Stimulated activated CD4-positive, alpha-beta T cell treated with anti-CD3 and anti-CD28 coated beads, Interleukin-12 subunit alpha, Interleukin-12 subunit beta, amount 100 ng/mL, for 48 hours (primary cell): ENCODE data around the gene NELFA.
"Not testable (repeated sequence)": the region's sequence is repeated elsewhere in the genome, so short reads cannot be mapped to it uniquely, and the experiment has no call there.

Experiments
- DNase-seq, 3 donors: peaks; one replicate each; pipeline ENCODE4 v3.0.0-alpha.2; 2020; ENCODE audit warnings: low read depth in 2 of 3, low spot score in 1 of 3

The NELFA gene

DNA sequence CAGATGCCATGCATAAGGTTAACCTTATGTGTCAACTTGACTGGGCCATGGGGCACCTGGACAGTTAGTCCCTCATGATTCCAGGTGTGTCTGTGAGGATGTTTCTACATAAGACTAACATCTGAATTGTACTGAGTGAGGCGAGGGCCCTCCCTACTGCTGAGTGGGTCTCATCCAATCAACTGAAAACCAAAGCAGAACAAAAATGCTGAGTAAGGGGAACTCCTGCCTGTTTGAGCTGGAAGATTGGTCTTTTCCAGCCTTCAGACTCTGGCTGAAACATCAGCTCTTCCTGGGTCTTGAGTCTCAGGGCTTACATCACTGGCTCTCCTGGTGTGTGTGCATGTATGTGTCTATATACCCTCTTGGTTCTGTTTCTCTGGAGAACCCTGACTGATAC lies 13.8 kb downstream of the NELFA start:
- DNase-seq = no peak

DNA sequence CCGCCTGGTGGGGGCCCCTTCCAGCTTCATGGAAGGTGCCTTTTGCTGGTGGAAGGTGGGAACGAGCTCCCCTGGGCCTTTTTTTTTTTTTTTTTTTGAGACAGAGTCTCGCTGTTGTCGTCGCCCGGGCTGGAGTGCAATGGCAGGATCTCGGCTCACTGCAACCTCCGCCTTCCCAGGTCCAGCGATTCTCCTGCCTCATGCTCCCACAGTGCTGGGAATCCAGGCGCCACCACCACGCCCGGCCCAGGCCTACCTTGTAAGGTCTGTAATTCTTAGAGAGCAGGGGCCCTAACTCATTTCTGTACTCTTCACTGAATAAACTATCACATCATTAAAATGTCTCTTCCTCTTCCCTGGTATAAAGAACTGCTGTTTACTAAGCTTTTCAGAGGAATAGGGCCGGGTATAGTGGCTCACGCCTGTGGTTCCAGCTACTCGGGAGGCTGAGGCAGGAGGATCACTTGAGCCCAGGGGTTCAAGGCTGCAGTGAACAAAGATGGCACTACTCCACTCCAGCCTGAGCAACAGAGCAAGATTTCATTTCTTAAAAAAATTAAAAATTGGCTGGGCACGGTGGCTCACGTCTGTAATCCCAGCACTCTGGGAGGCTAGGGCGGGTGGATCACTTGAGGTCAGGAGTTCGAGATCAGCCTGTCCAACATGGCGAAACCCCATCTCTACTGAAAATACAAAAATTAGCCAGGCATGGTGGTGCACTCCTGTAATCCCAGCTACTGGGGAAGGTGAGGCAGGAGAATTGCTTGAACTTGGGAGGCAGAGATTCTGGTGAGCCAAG lies 14.9 kb downstream of the NELFA start:
- DNase-seq = not testable (repeated sequence)

DNA sequence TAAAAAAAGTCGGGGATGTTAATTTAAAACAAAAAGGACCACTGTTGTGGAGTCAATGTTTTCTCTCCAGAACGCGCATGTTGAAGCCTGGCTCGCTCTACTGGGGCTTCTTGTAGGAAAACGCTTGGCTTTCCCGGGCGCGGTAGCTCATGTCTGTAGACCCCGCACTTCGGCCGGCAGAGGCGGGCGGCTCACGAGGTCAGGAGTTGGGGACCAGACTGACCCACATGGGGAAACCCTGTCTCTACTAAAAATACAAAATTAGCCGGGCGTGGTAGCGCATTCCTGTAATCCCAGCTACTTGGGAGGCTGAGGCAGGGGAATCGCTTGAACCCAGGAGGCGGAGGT lies 15.6 kb downstream of the NELFA start:
- no peak for DNase-seq

DNA sequence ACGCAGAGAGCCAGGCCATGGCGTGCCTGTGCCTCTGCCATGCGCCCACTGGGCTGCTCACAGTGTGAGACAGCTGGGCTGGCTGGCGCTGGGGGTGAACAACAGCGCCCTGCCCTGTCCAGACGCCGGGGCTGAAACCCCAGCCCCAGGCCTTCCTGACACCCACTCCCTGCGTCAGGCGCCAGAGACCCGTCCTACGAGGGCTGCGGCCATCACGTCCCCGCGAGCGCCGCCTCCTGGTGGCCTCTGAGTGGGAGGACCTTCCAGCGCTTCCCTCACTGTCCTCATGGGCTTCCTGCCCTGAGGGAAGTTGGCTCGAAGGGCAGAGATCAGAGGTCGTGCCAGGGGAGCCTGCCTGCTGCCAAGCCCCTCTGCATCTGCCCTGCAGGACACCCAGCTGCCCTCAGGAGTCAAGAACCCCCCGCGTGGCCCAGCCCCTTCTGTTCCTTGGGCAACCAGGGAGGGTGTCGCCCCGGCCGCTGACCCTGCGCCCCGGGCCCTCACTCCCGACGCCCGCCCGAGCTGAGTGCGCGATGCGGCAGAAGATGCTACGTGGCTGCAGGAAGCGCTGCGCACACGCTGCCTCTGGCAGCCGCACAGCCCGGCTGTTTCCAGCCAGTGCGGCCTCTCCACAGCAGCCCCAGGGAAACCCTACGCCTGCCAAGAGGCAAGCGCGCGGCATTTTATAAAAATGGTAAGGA lies 16.2 kb downstream of the NELFA start:
- no peak for DNase-seq

DNA sequence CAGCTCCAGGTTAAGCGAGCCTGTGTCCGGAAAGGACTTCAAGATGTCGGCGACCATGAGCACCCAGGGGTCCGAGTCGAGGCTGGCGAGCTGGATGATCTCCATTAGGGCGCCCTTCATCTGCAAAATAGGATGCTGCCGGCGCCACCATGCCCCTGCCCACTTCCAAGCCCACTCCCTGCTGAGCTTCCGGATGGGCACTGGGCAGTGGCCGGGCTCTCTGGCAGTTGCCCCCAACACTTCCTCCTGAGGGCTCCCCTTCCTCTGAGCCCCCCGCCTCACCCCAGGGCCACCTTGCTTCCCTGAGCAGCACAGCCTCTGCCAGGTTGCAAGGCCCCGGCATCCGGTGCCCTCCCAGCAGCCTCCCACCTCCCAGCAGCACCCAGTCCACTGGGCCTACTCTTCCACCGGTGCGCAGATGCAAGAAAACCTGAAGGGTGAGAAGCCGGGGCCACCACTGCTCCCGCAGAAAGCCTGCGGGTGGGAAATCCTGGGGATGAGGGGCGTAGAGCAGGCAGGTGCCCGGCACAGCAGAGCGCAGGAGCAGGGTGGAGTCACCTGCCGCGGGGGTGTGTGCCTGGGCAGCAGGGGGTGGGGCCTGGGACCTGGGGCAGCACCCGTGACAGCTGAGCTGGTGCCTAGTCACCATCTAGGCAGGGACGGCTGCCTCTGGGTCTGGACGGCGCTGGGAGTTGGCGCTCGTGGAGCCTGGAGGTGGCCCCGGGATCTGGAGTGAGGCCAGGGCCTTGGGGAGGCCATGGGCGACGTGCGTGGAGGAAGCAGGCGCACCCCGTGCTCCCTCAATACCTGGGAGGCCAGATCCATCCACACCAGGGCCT lies 17.0 kb downstream of the NELFA start:
- DNase-seq = no peak

DNA sequence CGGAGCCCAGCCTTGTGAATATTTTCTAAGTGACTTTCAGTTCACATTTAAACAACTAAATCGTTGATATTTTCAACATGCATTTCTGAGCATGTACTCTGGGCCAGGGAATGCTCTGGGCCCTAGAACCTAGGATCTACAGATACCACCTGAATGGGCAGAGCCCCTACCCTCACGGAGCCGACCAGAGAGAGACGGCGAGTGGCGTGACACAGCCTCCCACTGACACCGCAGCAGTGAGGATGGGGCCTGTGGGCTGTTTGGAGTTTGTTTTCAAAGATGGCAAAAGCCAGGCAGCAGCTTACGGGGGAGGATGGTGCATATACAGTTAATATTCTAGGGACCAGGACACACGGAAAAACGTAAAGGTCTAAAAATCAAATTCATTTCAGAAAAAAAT lies 17.7 kb downstream of the NELFA start:
- no peak for DNase-seq

DNA sequence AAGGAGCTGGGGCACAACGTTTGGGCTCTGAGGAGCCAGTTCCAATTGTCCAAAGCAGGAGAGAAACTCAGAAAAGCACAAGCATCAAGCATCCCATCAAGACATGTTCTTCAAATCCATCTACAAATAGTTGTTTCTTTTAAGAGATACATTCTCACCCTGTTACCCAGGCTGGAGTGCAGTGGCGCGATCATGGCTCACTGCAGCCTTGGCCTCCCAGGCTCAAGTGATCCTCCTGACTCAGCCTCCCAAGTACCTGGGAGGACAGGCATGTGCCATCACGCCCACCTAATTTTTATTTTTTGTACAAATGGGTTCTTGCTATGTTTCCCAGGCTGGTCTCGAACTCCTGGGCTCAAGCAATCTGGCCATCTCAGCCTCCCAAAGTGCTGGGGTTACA lies 18.1 kb downstream of the NELFA start:
- no peak for DNase-seq

DNA sequence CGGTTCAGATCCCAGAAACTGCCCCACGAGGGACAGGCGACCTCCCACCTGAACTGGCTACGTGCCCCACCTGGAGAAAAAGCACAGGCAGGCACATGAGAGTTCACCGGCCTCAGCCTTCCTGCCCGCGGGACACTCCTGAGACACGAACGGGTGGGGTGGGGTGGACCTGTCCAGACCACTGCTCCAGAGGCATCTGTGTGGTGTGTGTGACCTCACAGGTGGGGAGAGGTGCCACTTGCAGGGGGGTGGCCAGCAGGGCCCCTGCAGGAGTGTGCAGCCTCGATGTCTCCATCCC lies 18.5 kb downstream of the NELFA start:
- DNase-seq = no peak

DNA sequence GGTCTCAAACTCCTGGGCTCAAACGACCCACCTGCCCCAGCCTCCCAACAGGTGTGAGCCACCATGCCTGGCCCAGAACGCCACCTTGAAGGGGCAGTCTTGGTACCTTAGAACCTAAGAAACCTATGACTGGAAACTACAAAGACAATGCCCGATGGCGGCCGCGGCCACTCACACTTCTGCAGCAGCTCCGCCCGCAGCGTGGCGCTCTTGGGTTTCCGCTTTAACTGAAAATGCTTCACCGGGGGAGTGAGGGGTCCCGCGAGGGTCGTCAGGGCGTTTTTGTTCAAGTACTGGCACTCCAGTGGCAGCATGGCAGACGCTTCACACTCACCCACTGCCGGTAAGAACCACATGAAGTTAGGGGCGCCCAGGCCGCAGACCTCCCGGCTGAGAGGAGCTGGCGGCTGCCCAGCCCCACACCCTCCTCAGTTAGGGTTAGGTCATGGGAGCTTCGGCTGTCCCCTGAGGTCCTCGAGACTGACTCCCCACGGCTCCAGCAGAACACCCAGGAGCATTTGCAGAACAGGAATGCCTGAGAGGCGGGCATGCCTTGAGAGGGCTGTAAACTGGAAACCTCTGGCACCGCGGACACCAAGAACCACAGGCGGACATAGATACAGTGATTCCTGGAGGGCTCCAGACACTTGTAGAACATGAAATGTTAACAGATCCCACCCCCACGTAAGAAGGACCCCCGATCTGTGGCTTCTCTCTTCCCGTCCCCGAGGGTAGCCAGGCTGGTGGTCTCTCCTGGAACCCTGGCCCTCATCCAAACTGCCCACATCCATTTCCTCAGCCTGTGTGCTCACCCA lies 19.0 kb downstream of the NELFA start:
- no peak for DNase-seq

DNA sequence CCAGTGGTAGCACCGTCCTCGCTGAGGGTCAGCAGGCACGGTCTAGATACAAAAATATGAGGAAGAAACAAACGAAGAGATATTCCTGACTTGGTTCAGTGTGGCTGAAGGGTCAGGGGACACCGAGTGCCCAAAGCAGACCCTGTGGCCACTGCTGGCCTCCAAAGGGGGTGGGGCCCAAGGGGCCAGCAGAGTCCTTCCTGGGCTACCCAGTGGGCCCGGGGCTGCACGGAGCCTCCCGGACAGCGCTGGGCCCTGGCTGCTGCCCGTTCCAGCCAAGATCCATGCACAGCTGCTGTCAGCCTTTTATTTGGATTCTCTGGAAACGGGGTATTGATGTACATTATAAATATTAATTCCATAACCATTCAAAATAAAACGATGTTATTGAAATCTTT lies 20.4 kb downstream of the NELFA start:
- no peak for DNase-seq

DNA sequence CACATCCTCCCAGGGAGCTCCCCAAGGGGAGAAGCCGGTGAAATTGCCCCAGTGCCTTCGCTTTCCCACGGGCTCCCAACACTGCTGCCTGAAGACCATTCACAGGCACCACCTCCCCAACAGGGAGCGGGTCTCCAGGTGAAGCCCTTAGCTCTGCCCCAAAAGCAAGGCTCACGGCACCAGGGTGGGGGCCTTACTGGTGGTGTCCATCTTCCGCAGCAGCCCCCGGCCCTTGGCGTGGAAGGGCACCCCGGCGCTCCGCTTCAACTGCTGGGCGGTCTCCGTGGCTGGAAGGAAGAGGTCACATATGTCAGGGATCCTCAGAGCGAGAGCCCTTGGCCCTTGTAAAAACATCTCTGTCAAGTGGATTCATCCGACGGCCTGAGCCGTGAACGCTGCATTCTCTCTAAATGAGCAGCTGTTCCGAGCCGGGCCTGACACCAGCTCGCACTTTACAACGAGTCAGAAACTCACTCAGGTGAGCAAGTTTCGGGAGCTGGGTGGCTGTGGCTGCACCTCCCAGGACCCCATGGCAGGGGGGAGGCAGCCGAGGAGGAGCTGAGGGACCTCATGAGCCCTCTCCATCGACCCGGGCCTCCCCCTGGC lies 20.9 kb downstream of the NELFA start:
- DNase-seq = no peak

DNA sequence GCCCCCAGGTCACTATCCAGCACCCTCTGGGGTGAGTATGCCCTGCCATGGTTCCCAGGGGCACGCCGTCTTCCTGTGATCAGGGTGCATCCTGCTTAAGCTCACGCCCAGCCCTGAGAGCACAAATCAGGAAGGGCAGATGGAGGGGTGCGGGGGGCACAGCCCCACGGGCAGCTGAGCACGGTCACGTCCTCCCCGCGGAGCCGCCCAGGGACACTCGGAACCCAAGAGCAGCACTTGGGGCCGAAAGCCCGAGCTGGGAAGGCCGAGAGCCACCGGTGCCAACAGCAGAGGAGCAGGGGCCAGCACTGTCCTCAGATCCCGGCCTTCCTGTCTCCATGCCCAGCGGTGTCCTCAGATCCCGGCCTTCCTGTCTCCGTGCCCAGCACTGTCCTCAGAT lies 21.5 kb downstream of the NELFA start:
- DNase-seq = no peak

DNA sequence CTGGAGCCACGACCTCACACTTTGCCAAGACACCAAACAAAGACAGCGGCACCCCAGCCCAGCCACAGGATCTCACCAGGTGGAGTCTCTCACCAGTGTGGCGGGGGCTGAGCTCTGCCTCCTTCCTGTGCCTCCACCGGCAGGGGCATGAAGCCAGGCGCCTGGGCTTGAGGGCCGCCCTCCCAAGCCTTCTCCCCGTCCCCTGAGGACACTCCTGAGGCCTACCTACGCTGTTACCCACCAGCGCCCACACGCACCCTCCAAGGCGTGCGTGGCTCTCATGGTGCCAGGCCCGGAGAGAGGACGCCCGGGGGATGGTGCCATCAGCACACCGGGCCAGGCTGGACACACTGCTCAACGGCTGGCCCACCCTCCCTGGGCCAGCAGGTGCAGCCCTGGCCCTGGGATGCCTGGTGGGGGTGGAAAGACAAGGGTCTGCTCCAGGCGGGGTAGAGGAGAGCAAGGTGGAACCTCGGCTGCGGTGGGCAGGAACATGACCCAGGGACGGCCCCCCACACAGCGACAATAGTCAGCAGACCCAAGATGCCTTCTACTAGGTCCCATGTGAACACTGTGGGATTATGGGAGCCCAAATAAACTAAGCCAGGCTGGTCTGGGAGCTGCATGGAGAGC lies 22.1 kb downstream of the NELFA start:
- no peak for DNase-seq

DNA sequence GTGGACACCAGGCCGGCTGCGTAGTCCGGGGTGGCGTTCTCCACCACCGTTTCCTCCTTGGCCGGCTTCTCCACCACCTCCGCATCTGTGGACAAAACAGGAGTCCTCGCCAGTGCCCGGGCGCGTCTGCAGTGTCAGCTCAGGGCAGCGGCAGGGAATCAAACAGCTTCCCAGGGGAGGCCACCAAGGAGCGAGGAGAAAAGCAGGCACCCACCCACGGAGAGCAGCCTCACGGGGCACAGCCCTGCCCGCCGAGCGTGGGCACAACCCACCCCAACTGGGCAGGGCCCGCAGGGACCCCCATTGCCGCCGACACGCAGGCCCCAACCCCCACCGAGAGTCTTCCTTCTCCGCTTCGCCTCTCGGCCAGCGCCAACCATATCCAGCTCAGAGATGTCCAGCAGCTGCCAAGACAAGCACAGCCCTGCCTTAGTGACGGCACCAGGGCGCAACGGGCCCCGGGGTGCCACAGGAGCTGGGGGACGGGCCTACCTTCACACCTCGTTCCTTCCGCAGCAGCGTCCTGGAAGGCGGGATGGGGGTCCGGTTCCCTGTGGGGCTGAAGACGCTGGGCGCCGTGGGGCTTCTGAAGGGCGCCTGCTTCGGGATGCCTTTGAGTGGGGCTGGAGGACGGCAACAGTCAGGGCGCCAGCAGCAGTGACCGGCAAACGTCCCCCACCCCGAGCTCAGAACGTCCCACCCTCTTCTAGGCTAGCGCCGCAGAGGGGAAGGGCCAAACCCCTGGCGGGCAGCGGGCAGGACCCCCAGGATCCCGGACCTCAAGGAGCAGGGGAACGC lies 22.8 kb downstream of the NELFA start:
- DNase-seq = no peak

DNA sequence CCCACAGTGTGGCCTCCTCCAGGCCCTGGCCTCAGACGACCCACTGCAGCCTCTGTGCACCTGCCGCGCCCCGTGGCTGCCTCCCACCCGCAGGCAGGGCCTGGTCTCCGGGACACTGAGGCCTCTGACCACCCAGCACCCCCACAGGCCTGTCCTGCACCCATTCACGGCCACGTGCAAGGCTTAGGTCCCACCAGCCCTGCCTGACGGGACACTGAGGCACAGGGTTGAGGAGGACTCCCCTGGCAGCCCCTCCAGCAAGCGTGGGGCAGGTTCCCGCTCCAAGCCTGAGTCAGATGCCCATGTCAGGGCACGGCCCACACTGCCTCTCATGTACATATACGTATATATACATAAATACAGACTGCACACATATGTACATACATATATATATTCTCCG lies 23.5 kb downstream of the NELFA start:
- DNase-seq = no peak

DNA sequence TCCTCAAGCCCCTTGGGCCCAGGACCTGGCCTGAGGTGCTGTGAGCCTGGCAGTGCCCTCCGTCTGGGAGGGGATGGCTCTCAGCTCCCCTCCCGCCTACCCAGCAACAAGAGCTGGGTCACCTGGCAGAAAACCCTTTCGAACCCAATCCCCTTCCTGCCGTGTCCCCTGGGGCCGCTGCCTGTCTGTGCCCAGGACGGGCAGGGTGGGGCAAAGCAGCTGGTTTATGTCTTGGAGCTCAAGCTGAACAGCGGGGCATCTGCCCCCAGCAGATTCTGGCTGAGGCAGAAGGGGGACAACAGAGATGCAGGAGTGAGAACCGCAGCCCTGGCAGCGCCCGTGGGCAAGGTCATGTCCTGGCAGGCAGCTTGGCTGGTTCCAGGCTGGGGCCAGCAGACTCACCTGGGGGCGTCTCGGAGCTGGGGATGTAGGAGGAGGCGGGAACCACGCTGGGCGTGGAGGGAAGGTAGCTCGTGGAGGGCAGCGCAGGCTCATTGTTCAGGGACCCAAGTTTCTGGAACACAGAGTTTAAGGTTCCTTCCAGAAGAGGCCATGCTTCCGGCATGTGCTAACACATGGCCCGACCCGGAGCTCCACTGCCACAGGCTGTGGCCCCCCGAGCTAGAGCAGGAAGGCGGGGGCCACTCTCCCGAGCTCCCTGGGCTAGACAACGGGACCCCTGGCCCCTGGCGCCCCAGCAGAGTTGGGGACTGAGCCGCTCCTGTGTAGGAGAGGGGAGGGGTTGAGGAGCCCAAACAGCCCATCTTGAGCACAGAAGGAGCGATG lies 24.2 kb downstream of the NELFA start:
- no peak for DNase-seq

DNA sequence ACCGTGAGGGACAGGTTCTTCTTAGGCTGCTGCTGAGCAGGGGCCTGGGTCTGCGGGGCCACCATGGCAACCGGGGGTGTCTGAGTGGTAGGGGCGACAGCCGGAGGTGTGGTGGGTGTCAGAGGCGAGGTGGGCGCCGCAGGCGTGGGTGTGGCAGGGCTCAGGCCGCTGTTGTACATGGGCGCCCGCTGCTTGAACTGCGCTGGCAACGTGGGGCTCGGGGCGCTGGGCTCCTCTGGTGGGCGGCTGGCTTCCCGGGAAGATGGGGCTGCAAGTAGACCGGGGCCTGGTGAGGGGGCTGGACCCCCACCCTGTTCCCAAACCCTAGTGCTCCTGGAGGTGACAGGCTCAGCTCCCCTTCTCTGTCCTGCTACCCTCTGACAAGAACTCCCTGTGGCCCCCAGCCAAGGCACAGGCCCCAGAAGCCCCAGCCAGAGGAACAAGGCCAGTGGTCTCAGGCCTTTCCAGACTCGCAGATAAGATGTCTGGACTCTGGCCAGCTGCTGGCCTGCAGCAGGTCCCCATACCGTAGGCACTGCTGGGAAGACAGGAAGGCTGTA lies 24.8 kb downstream of the NELFA start:
- no peak for DNase-seq

DNA sequence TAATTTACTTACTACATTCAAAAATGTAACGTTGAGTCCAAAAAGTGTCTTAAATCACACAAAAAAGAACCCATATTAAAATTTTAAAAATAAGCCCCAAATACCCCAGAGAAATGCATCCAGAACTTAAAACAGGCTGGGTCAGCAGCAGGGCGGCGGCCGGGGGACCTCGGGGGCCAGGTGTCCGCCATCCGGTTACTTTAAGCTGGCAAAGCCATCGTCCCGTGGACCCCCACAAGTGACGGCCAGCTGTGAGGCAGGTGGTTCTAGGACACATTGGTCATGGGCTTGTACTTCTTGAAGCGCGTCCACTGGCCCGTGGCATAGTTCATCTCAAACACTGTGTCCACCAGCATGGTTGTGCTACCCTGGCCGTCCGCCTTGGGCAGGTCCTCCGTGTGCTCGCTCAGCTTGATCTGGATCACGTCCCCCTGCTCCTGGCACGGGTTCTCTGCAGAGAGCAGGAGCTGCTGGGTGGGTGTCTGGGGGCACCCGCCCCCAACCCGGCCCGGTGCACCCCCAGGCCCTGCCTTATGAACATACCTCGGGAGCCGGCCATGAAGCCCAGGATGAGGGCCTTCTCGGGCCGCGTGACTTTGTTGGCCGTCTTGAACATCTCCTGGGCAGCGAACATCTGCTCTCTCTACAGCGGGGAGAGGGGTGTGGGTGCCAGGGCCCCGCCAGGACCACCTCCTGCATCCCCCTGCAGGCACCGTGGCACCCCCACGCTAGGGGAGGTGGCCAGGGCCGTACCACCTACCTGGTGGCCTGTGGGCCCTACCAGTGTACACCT lies 25.5 kb downstream of the NELFA start:
- DNase-seq = no peak
